Liver (tissue), 9 donors: ENCODE data around the gene OSBPL9. TPM values are rescaled to one million over a fixed set of nuclear protein-coding genes. Genes with fewer than 3 reads are reported as not detected.
"Not testable (repeated sequence)": the region's sequence is repeated elsewhere in the genome, so short reads cannot be mapped to it uniquely, and the experiment has no call there.

Source experiments
- DNase-seq: peaks from one replicate; pipeline ENCODE4 v3.0.0-alpha.2; 2017; ENCODE audit warnings: low spot score
- H3K27ac ChIP-seq, 2 donors: one replicate each; pipeline ENCODE4 v1.7.0; 2013; ENCODE audit warnings: inconsistent platforms in 2 of 2, low read length in 2 of 2, control low read depth in 1 of 2, low read depth in 1 of 2, mild to moderate bottlenecking in 1 of 2
- H3K27me3 ChIP-seq, 4 donors: one replicate each; pipeline versions ENCODE4 v1.6.1 to v1.7.0; 2013; ENCODE audit warnings: low read length in 3 of 4, inconsistent platforms in 1 of 4, mild to moderate bottlenecking in 1 of 4, moderate library complexity in 1 of 4; ENCODE audit not compliant: control insufficient read depth in 4 of 4, insufficient read depth in 4 of 4
- H3K36me3 ChIP-seq, 4 donors: one replicate each; pipeline versions ENCODE4 v1.6.1 to v1.7.0; 2013; ENCODE audit warnings: low read length in 3 of 4, mild to moderate bottlenecking in 3 of 4, low read depth in 1 of 4, moderate library complexity in 1 of 4; ENCODE audit not compliant: control insufficient read depth in 4 of 4, insufficient read depth in 3 of 4
- H3K4me1 ChIP-seq, 4 donors: one replicate each; pipeline versions ENCODE4 v1.6.1 to v1.7.0; 2013; ENCODE audit warnings: low read length in 3 of 4, mild to moderate bottlenecking in 3 of 4, moderate library complexity in 1 of 4; ENCODE audit not compliant: control insufficient read depth in 4 of 4, insufficient read depth in 4 of 4
- H3K4me3 ChIP-seq, 3 donors: one replicate each; pipeline versions ENCODE4 v1.6.1 to v1.7.0; 2013; ENCODE audit warnings: low read length in 3 of 3, control low read depth in 1 of 3, low read depth in 1 of 3, mild to moderate bottlenecking in 1 of 3
- H3K9ac ChIP-seq, 2 donors: one replicate each; pipeline ENCODE4 v1.7.0; 2013; ENCODE audit warnings: low read length in 2 of 2, mild to moderate bottlenecking in 2 of 2, moderate library complexity in 2 of 2, control low read depth in 1 of 2, low read depth in 1 of 2
- H3K9me3 ChIP-seq, 4 donors: one replicate each; pipeline versions ENCODE4 v1.6.1 to v1.7.0; 2013; ENCODE audit warnings: low read length in 3 of 4; ENCODE audit not compliant: control insufficient read depth in 4 of 4
- FOXA2 ChIP-seq: IDR thresholded peaks from 2 replicates; pipeline ENCODE4 v1.6.1; 2016; ENCODE audit warnings: antibody characterized with exemption
- GABPA ChIP-seq, 2 donors: IDR thresholded peaks in 1 of 2; conservative IDR thresholded peaks in 1 of 2; 2 replicates each; pipeline ENCODE4 v1.6.1; 2016; ENCODE audit warnings: antibody characterized with exemption in 2 of 2, mild to moderate bottlenecking in 1 of 2, moderate library complexity in 1 of 2
- NR2F2 ChIP-seq: IDR thresholded peaks from 2 replicates; pipeline ENCODE4 v1.6.1; 2016; ENCODE audit warnings: antibody characterized with exemption
- RAD21 ChIP-seq, 2 donors: IDR thresholded peaks; 2 replicates each; pipeline ENCODE4 v1.6.1; 2016; ENCODE audit warnings: antibody characterized with exemption in 2 of 2, mild to moderate bottlenecking in 2 of 2
- YY1 ChIP-seq: IDR thresholded peaks from 2 replicates; pipeline ENCODE4 v1.6.1; 2016; ENCODE audit warnings: antibody characterized with exemption, mild to moderate bottlenecking
- WGBS: extraction: QIAGEN DNeasy Blood & Tissue Kit; methylation state at CpG from one replicate; pipeline ENCODE4 v1.1.7; 2013; 5-methylcytosine and 5-hydroxymethylcytosine counted together
- polyA plus RNA-seq, 2 donors: library from polyadenylated mRNA; stranded (reverse) in 1 of 2; unstranded in 1 of 2; fragments of 200-250 nt in 1 of 2; fragments of >200 nt in 1 of 2; fragmentation: Nextera tagmentation in 1 of 2; extraction: Ambion mirVana in 1 of 2; gene quantifications; one replicate each; pipeline versions ENCODE4 v1.2.1 to v1.2.3, GENCODE V29; 2013 to 2015
- total RNA-seq, 2 donors: library from RNA; depleted of rRNA; stranded (reverse); fragments of >200 nt; gene quantifications; one replicate each; pipeline ENCODE4 v1.2.3, GENCODE V29; 2014
- TF ChIP-seq, protein P1 (sequence below): IDR thresholded peaks from 2 replicates; pipeline ENCODE4 v1.6.1; 2016; ENCODE audit warnings: antibody characterized with exemption
- TF ChIP-seq, protein P2 (sequence below): IDR thresholded peaks from 2 replicates; pipeline ENCODE4 v1.6.1; 2016; ENCODE audit warnings: antibody characterized with exemption
- donor health status: healthy.
- donor health status: healthy.
- donor health status: healthy.
- donor health status: healthy.
- donor health status: healthy.

Gene OSBPL9
- total and polyA plus RNA-seq, 4 donors, result 52.1 to 129 (median 60.4) TPM

- Histone ChIP-seq H3K27ac (no peak overlapping the region), H3K4me1 (no peaks in the 10 kb centered on the region), H3K9ac (no peak overlapping the region), H3K27me3 (no peaks in the 10 kb centered on the region), H3K36me3 (no peaks in the 10 kb centered on the region), H3K4me3 (no peak overlapping the region), H3K9me3 (no peaks in the 10 kb centered on the region)
- DNase-seq, result no peak
- TF ChIP-seq, protein P1, sequence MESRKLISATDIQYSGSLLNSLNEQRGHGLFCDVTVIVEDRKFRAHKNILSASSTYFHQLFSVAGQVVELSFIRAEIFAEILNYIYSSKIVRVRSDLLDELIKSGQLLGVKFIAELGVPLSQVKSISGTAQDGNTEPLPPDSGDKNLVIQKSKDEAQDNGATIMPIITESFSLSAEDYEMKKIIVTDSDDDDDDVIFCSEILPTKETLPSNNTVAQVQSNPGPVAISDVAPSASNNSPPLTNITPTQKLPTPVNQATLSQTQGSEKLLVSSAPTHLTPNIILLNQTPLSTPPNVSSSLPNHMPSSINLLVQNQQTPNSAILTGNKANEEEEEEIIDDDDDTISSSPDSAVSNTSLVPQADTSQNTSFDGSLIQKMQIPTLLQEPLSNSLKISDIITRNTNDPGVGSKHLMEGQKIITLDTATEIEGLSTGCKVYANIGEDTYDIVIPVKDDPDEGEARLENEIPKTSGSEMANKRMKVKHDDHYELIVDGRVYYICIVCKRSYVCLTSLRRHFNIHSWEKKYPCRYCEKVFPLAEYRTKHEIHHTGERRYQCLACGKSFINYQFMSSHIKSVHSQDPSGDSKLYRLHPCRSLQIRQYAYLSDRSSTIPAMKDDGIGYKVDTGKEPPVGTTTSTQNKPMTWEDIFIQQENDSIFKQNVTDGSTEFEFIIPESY, result no peak
- TF ChIP-seq, protein P2, sequence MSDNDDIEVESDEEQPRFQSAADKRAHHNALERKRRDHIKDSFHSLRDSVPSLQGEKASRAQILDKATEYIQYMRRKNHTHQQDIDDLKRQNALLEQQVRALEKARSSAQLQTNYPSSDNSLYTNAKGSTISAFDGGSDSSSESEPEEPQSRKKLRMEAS, result no peak
- no peak for TF ChIP-seq GABPA (IDR thresholded peaks at IDR 0.05 in 1 of 2, conservative IDR thresholded peaks at IDR 0.05 in 1 of 2)
- no peak for TF ChIP-seq YY1
- WGBS, result 85% methylated on average over 6 of the region's 6 CpGs
Observed at GRCh38 chr1:51607681-51608095, 9.2 kb upstream of the OSBPL9 start.

- H3K27me3 ChIP-seq, H3K27ac ChIP-seq, H3K9me3 ChIP-seq, H3K4me3 ChIP-seq, DNase-seq, H3K4me1 ChIP-seq, H3K9ac ChIP-seq, H3K36me3 ChIP-seq: not testable (repeated sequence)
- WGBS, result 97% methylated on average over 6 of the region's 6 CpGs
Observed at GRCh38 chr1:51610104-51610503, 6.8 kb upstream of the OSBPL9 start.

GRCh38 chr1:51610637-51611036 lies 6.3 kb upstream of the OSBPL9 start:
- Histone ChIP-seq H3K4me1 (no peaks in the 10 kb centered on the region), H3K27ac (no peak overlapping the region), H3K4me3 (no peak overlapping the region), H3K27me3 (no peaks in the 10 kb centered on the region), H3K9ac (no peak overlapping the region), H3K36me3 (no peaks in the 10 kb centered on the region), H3K9me3 (no peaks in the 10 kb centered on the region)
- WGBS, result 81% methylated on average over 4 of the region's 4 CpGs
- no peak for DNase-seq
- TF ChIP-seq FOXA2, result no peak
- TF ChIP-seq GABPA (IDR thresholded peaks at IDR 0.05 in 1 of 2, conservative IDR thresholded peaks at IDR 0.05 in 1 of 2), result no peak

- WGBS, result 40% methylated on average over 2 of the region's 2 CpGs
- H3K9me3 ChIP-seq, result no peaks in the 10 kb centered on the region
- no peak overlapping the region for H3K4me3 ChIP-seq
- H3K9ac ChIP-seq, result no peak overlapping the region
- no peaks in the 10 kb centered on the region for H3K36me3 ChIP-seq
- peak; percentile 84 for TF ChIP-seq NR2F2
- TF ChIP-seq RAD21 (IDR thresholded peaks at IDR 0.05), result no peak
- H3K27me3 ChIP-seq, result no peaks in the 10 kb centered on the region
- H3K27ac ChIP-seq, result no peak overlapping the region
- H3K4me1 ChIP-seq, result peaks cover 0 to 8% (median 2%) of the 10 kb centered on the region in 4 donors
- DNase-seq, result no peak
Observed at GRCh38 chr1:51612447-51612961, 4.4 kb upstream of the OSBPL9 start.
